Colon (tissue), 2 donors: ENCODE measurements around the gene CTNND2.

Source experiments
- FAIRE-seq: peaks from 2 replicates; lab custom pipeline; 2012; peaks lifted over from hg19 to GRCh38; lab: Jason Lieb, UNC
- donor health status: control.
- donor health status: control.

The CTNND2 gene

GRCh38 chr5:11520241-11520930 is 383.9 kb downstream of the CTNND2 start:
- FAIRE-seq, result no peak

GRCh38 chr5:11519236-11519635 is 385.0 kb downstream of the CTNND2 start:
- no peak for FAIRE-seq

- no peak for FAIRE-seq
These were observed 385.6 kb downstream of the CTNND2 start for GRCh38 chr5:11518676-11519075.

GRCh38 chr5:11514705-11515432 is 389.4 kb downstream of the CTNND2 start:
- FAIRE-seq, result no peak

- FAIRE-seq, result no peak
These were observed 392.4 kb downstream of the CTNND2 start for GRCh38 chr5:11511878-11512277.

GRCh38 chr5:11510889-11511288 is 393.4 kb downstream of the CTNND2 start:
- no peak for FAIRE-seq

GRCh38 chr5:11509793-11510192 is 394.5 kb downstream of the CTNND2 start:
- FAIRE-seq, result no peak

- no peak for FAIRE-seq
These were observed 396.9 kb downstream of the CTNND2 start for GRCh38 chr5:11507156-11507910.

GRCh38 chr5:11504886-11505193 is 399.4 kb downstream of the CTNND2 start:
- no peak for FAIRE-seq

GRCh38 chr5:11504065-11504885 is 400.0 kb downstream of the CTNND2 start:
- FAIRE-seq, result no peak

GRCh38 chr5:11502783-11503182 is 401.5 kb downstream of the CTNND2 start:
- FAIRE-seq, result no peak

GRCh38 chr5:11497651-11498050 is 406.6 kb downstream of the CTNND2 start:
- no peak for FAIRE-seq

GRCh38 chr5:11496137-11496719 is 408.0 kb downstream of the CTNND2 start:
- FAIRE-seq, result no peak

GRCh38 chr5:11494340-11494739 is 409.9 kb downstream of the CTNND2 start:
- no peak for FAIRE-seq

GRCh38 chr5:11491404-11492075 is 412.7 kb downstream of the CTNND2 start:
- no peak for FAIRE-seq

- no peak for FAIRE-seq
These were observed 420.6 kb downstream of the CTNND2 start for GRCh38 chr5:11483630-11484029.

- no peak for FAIRE-seq
These were observed 422.2 kb downstream of the CTNND2 start for GRCh38 chr5:11482011-11482410.

- FAIRE-seq, result no peak
These were observed 426.5 kb downstream of the CTNND2 start for GRCh38 chr5:11477786-11478185.

- no peak for FAIRE-seq
These were observed 427.4 kb downstream of the CTNND2 start for GRCh38 chr5:11476866-11477265.

- FAIRE-seq, result no peak
These were observed 435.8 kb downstream of the CTNND2 start for GRCh38 chr5:11468334-11469039.

GRCh38 chr5:11467588-11467987 is 436.7 kb downstream of the CTNND2 start:
- FAIRE-seq, result no peak
